ENCODE data around the gene IFI27L1.

GRCh38 chr14:94135476-94135875, 54.4 kb downstream of the IFI27L1 start:
- TF ChIP-seq CTCF (IDR thresholded peaks at IDR 0.05) = no peak
- no peak for TF ChIP-seq POLR2A (IDR thresholded peaks at IDR 0.05)

Data from lower leg skin (tissue), 3 donors.